GM23338 (cell line): Measurements from ENCODE around the gene OR52J3.
A peak's percentile ranks its signal among the peaks of the same experiment; 100 is the strongest.

Source experiments
- CREB1 ChIP-seq: fragments of 250-450 bp; sonication (Bioruptor Pico); IDR thresholded peaks from 2 replicates; pipeline ENCODE4 v1.5.0; 2020; ENCODE audit warnings: low read depth, mild to moderate bottlenecking, moderate library complexity
- ETS1 ChIP-seq: IDR thresholded peaks from 2 replicates; pipeline ENCODE4 v1.6.1; 2016; ENCODE audit warnings: antibody characterized with exemption
- EZH2 ChIP-seq: fragments of 200-600 bp; sonication (generic); IDR thresholded peaks from one replicate; pipeline ENCODE4 v1.8.0; 2017; ENCODE audit warnings: antibody characterized with exemption, mild to moderate bottlenecking, low read depth; ENCODE audit not compliant: unreplicated experiment
- EZH2phosphoT487 ChIP-seq: fragments of 200-600 bp; sonication (generic); IDR thresholded peaks from one replicate; pipeline ENCODE4 v1.8.1; 2018; ENCODE audit warnings: antibody characterized with exemption; ENCODE audit not compliant: unreplicated experiment
- JUNB ChIP-seq: IDR thresholded peaks from one replicate; pipeline ENCODE4 v1.6.1; 2016; ENCODE audit warnings: antibody characterized with exemption; ENCODE audit not compliant: unreplicated experiment
- NANOG ChIP-seq: IDR thresholded peaks from 2 replicates; pipeline ENCODE4 v1.6.1; 2016; ENCODE audit warnings: antibody characterized with exemption, borderline replicate concordance
- POLR2AphosphoS5 ChIP-seq: IDR thresholded peaks from 2 replicates; pipeline ENCODE4 v1.6.1; 2016; ENCODE audit warnings: antibody characterized with exemption, low read depth
- REST ChIP-seq: IDR thresholded peaks from one replicate; pipeline ENCODE4 v1.6.1; 2018; ENCODE audit warnings: antibody characterized with exemption; ENCODE audit not compliant: unreplicated experiment
- STAT1 ChIP-seq: IDR thresholded peaks from one replicate; pipeline ENCODE4 v1.6.1; 2016; ENCODE audit warnings: antibody characterized with exemption; ENCODE audit not compliant: unreplicated experiment
- ZNF114 ChIP-seq: fragments of 250-450 bp; sonication (Bioruptor Pico); IDR thresholded peaks from 2 replicates; pipeline ENCODE4 v1.5.0; 2020; ENCODE audit warnings: mild to moderate bottlenecking, moderate library complexity
- ZNF331 ChIP-seq: fragments of 250-450 bp; sonication (Bioruptor Pico); IDR thresholded peaks from 2 replicates; pipeline ENCODE4 v1.5.0; 2020; ENCODE audit warnings: low read depth, mild to moderate bottlenecking, moderate library complexity
- ZNF462 ChIP-seq: fragments of 250-450 bp; sonication (Bioruptor Pico); IDR thresholded peaks from 2 replicates; pipeline ENCODE4 v1.5.0; 2020; ENCODE audit warnings: mild to moderate bottlenecking, moderate library complexity
- TF ChIP-seq, protein P1 (sequence below), 2 experiments: fragments of 200-600 bp in 1 of 2; sonication (generic) in 1 of 2; conservative IDR thresholded peaks; 2 replicates each; pipeline versions ENCODE4 v1.5.1 to v1.6.1; 2016 to 2017; ENCODE audit warnings: antibody characterized with exemption in 2 of 2, low read depth in 2 of 2, mild to moderate bottlenecking in 2 of 2, moderate library complexity in 1 of 2

DNA sequence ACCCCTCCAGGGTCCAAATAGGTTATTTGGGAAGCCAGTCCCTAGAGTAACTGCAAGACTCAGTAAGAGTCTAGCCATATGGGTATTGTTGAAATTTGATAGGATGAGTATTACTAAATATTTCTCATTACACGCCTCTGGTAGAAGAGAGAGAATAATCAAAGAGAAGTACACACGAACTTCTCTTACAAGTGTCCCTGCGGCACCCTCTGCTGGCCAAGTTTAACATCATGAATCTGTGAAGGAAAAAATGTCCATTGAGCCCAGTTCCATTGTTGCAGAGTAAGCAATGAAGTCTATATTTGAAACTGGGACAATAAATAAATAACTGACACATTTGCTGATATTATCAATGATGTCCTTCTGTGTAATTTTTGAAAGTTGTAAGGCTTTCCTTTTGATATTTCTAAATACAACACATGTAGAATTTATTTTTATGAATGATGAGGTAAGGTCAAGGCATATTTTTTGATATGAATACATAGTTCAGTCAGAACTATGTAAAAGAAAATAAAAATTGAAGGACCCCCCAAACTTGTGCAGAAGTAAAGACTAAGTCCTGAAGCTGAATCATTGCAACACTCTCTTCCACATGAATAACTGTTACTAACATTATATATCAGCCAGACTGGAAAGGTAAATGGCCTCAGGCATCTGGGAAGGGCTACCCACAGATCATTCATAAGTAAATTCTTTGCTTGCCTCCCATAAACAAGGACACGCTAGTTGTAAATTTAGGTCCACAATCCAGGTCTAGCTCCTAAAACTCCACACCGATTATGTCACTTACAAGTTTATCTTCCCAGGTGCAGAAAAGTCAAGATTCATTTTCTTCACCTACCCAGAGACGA is 41.7 kb upstream of the OR52J3 start:
- TF ChIP-seq, protein P1, sequence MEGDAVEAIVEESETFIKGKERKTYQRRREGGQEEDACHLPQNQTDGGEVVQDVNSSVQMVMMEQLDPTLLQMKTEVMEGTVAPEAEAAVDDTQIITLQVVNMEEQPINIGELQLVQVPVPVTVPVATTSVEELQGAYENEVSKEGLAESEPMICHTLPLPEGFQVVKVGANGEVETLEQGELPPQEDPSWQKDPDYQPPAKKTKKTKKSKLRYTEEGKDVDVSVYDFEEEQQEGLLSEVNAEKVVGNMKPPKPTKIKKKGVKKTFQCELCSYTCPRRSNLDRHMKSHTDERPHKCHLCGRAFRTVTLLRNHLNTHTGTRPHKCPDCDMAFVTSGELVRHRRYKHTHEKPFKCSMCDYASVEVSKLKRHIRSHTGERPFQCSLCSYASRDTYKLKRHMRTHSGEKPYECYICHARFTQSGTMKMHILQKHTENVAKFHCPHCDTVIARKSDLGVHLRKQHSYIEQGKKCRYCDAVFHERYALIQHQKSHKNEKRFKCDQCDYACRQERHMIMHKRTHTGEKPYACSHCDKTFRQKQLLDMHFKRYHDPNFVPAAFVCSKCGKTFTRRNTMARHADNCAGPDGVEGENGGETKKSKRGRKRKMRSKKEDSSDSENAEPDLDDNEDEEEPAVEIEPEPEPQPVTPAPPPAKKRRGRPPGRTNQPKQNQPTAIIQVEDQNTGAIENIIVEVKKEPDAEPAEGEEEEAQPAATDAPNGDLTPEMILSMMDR (conservative IDR thresholded peaks at IDR 0.05; ENCODE audit: low read depth in 2 of 2): peak; percentile 78 to 84
- TF ChIP-seq EZH2 (no peak), EZH2phosphoT487 (no peak), REST (no peak), POLR2AphosphoS5 (no peak), ETS1 (no peak), NANOG (no peak), JUNB (no peak), ZNF331 (no peak), ZNF114 (CRISPR knock-in tag) (no peak), STAT1 (no peak), ZNF462 (CRISPR knock-in tag) (no peak), CREB1 (no peak)
